T follicular helper cell (primary cell): ENCODE measurements around the gene CGAS.
"Not testable (repeated sequence)": the region's sequence is repeated elsewhere in the genome, so short reads cannot be mapped to it uniquely, and the experiment has no call there.

Source experiments
- DNase-seq: peaks from one replicate; pipeline ENCODE4 v3.0.0-alpha.2; 2020; ENCODE audit warnings: low read depth
- total RNA-seq, 2 experiments: gene quantifications; one replicate each; lab custom pipeline; 2026; lab: John Stamatoyannopoulos, UW

CGAS gene
- total RNA-seq: 38.0 to 86.1 reads per million in 2 experiments

- DNase-seq: peak; percentile 60
These were observed at the start of gene CGAS for GRCh38 chr6:73452107-73452461. TSS of gene CGAS (minus strand) at chr6:73452297. CDS start at chr6:73452181, 116 bp downstream.

GRCh38 chr6:73497915-73498314 lies 45.8 kb upstream of the CGAS start:
- no peak for DNase-seq

- DNase-seq: no peak
These were observed 39.3 kb upstream of the CGAS start for GRCh38 chr6:73491377-73491776.

- no peak for DNase-seq
These were observed 35.4 kb upstream of the CGAS start for GRCh38 chr6:73487473-73487872.

- no peak for DNase-seq
These were observed 32.3 kb upstream of the CGAS start for GRCh38 chr6:73484438-73484837.

GRCh38 chr6:73481969-73482368 lies 29.9 kb upstream of the CGAS start:
- no peak for DNase-seq

- DNase-seq: no peak
These were observed 25.3 kb upstream of the CGAS start for GRCh38 chr6:73477407-73477806.

- no peak for DNase-seq
These were observed 24.6 kb upstream of the CGAS start for GRCh38 chr6:73476723-73477122.

GRCh38 chr6:73471686-73472290 lies 19.7 kb upstream of the CGAS start:
- no peak for DNase-seq

GRCh38 chr6:73461537-73462350 lies 9.6 kb upstream of the CGAS start, which contains the start of gene MTO1:
TSS of gene MTO1 (plus strand) at chr6:73461737. CDS start at chr6:73461855, 118 bp downstream.
- peak; percentile 76 for DNase-seq

GRCh38 chr6:73460056-73460455 lies 8.0 kb upstream of the CGAS start:
- no peak for DNase-seq

- not testable (repeated sequence) for DNase-seq
These were observed 7.4 kb upstream of the CGAS start for GRCh38 chr6:73459474-73459873.

GRCh38 chr6:73455865-73456629 lies 4.0 kb upstream of the CGAS start:
- no peak for DNase-seq

GRCh38 chr6:73451223-73452106 lies 632 bp downstream of the CGAS start:
- no peak for DNase-seq

GRCh38 chr6:73443555-73443954 lies 8.5 kb downstream of the CGAS start:
- no peak for DNase-seq

- DNase-seq: no peak
These were observed 16.9 kb downstream of the CGAS start for GRCh38 chr6:73435236-73435635.

GRCh38 chr6:73421534-73421933 lies 30.6 kb downstream of the CGAS start:
- no peak for DNase-seq

GRCh38 chr6:73418081-73418741 lies 33.9 kb downstream of the CGAS start:
- no peak for DNase-seq

- no peak for DNase-seq
These were observed 39.0 kb downstream of the CGAS start for GRCh38 chr6:73413102-73413501.

- DNase-seq: no peak
These were observed 42.7 kb downstream of the CGAS start for GRCh38 chr6:73409395-73409794.

- no peak for DNase-seq
These were observed 51.4 kb downstream of the CGAS start for GRCh38 chr6:73400656-73401055.
